Panc1 (cell line): ENCODE results near the gene ATOH8. TPM values are rescaled to one million over a fixed set of nuclear protein-coding genes. Genes with fewer than 3 reads are reported as not detected.

ENCODE experiments used
- ATAC-seq: fragments of 200-7000 bp; cut with Tn5 transposase; 2 replicates; pipeline ENCODE4 v1.9.1; 2020; ENCODE audit warnings: mild to moderate bottlenecking, moderate library complexity
- BruUV-seq: library from RNA; stranded (reverse); fragments of 400-500 nt; replicated peaks from 2 replicates; lab custom pipeline; 2021; lab: Mats Ljungman, UMichigan
- CTCF ChIA-PET: fragments of 300-600 bp; sonication (Branson Sonifier 250); formaldehyde crosslinking; loops from one replicate; lab custom pipeline; 2022; ENCODE audit warnings: antibody characterized with exemption; lab: Charles Lee
- POLR2A ChIA-PET: fragments of 300-600 bp; sonication (Branson Sonifier 250); formaldehyde crosslinking; loops from one replicate; lab custom pipeline; 2022; ENCODE audit warnings: antibody characterized with exemption; lab: Charles Lee
- DNase-seq: peaks from one replicate; pipeline ENCODE4 v3.0.0-alpha.2; 2010; ENCODE audit warnings: low read depth, low spot score
- H3K27ac ChIP-seq: 2 replicates; pipeline ENCODE4 v1.5.1; 2011; ENCODE audit warnings: mild to moderate bottlenecking, low read length, inconsistent platforms
- H3K27me3 ChIP-seq: fragments of 200-500 bp; sonication (Bioruptor generic); 2 replicates; pipeline ENCODE4 v1.6.0; 2014; ENCODE audit warnings: low read length, inconsistent platforms; ENCODE audit not compliant: control insufficient read depth, insufficient read depth
- H3K36me3 ChIP-seq: fragments of 200-500 bp; sonication (Bioruptor generic); 2 replicates; pipeline ENCODE4 v1.5.1; 2014; ENCODE audit warnings: inconsistent platforms, mild to moderate bottlenecking, low read length, moderate library complexity; ENCODE audit not compliant: control insufficient read depth, insufficient read depth
- H3K4me1 ChIP-seq: 2 replicates; pipeline ENCODE4 v1.5.1; 2011; ENCODE audit warnings: inconsistent platforms, mild to moderate bottlenecking, low read length, moderate library complexity; ENCODE audit not compliant: control insufficient read depth, insufficient read depth
- H3K4me3 ChIP-seq, 2 experiments: 2 replicates each; pipeline ENCODE4 v1.5.1; 2011 to 2012; ENCODE audit warnings: low read depth in 2 of 2, low read length in 2 of 2, mild to moderate bottlenecking in 2 of 2, inconsistent platforms in 1 of 2, moderate library complexity in 1 of 2
- H3K9me3 ChIP-seq: fragments of 200-500 bp; sonication (Bioruptor generic); 2 replicates; pipeline ENCODE4 v1.5.1; 2014; ENCODE audit warnings: low read depth, mild to moderate bottlenecking, inconsistent platforms, low read length, moderate library complexity; ENCODE audit not compliant: control insufficient read depth, insufficient read depth
- POLR2AphosphoS5 ChIP-seq: IDR thresholded peaks from 2 replicates; pipeline ENCODE4 v1.6.1; 2012; ENCODE audit warnings: mild to moderate bottlenecking, low read depth, low read length, moderate library complexity
- SIN3A ChIP-seq: IDR thresholded peaks from 2 replicates; pipeline ENCODE4 v1.6.1; 2012; ENCODE audit warnings: low read depth, mild to moderate bottlenecking, low read length, moderate library complexity, borderline replicate concordance; ENCODE audit not compliant: insufficient read depth
- TCF7L2 ChIP-seq: IDR thresholded peaks from 2 replicates; pipeline ENCODE4 v1.6.1; 2011; ENCODE audit warnings: mild to moderate bottlenecking, low read depth, low read length, inconsistent platforms
- in situ Hi-C: cut with HindIII; loops from 2 replicates; pipeline ENCODE4 v1.10.0; 2016; ENCODE audit warnings: low sequenced_read_pairs, low pct_unique_long_range_greater_than_20kb
- intact Hi-C: fragments of 100-400 bp; cut with micrococcal nuclease; formaldehyde crosslinking; loops from one replicate; pipeline ENCODE4 v1.10.0; 2022; ENCODE audit not compliant: unreplicated experiment
- total RNA-seq: library from RNA; stranded (reverse); gene quantifications from one replicate; pipeline ENCODE4 v1.2.1, GENCODE V29; 2021; ENCODE audit not compliant: unreplicated experiment
- TF ChIP-seq, protein P1 (sequence below), 2 experiments: IDR thresholded peaks; 2 replicates each; pipeline ENCODE4 v1.6.1; 2011 to 2012; ENCODE audit warnings: low read depth in 2 of 2, control low read depth in 1 of 2, low read length in 1 of 2, mild to moderate bottlenecking in 1 of 2, moderate library complexity in 1 of 2; ENCODE audit not compliant: insufficient read depth in 1 of 2
- TF ChIP-seq, protein P2 (sequence below): fragments of 450-650 bp; IDR thresholded peaks from 2 replicates; pipeline ENCODE4 v1.5.1; 2017; ENCODE audit warnings: mild to moderate bottlenecking

The ATOH8 gene
- total RNA-seq, 1 experiment from 2014 or later: 3.8 TPM

DNA sequence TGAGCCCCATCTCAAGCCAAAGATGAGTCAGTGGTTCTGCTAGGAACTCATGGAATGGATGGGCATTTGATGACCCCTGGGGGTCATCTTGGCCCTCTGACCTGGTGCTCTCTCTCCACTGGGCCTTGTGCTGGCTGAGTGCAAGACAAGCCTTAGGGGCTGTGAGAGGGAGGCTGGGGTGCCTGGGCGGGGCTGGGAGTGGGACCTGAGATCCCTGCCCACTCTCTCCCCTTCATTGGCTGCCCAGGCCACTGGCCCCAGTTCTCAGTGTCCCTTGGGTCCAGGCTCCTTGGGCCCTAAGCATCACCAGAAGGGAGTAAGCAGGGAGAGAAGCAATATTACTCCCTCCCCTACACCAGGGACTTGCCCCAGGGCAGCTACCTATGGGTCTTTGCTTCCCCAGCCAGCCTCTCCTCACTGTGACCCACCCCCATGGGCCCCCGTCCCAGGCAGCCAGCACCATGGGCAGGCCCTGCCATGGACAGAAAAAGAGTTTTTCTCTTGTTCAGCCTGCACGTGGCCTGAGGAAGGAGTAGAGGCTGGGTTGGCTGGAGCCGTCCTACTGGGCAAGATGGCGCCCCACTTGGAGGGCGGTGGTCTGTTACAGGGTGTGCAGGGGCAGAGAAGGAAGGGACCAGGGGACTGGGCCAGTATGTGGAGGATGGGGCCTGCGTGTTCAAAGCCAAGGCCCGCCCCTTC lies 33.6 kb downstream of the ATOH8 start:
- no peaks in the 10 kb centered on the region for H3K9me3 ChIP-seq
- ChIA-PET POLR2A (no interaction called here), CTCF (interaction anchor here (0.6 kb wide), 1 partner anchor 11 kb away, joined by 3 read pairs; no protein-coding TSS in a partner anchor)
- no peaks in the 10 kb centered on the region for H3K36me3 ChIP-seq
- ATAC-seq (no peak), DNase-seq (no peak)
- TF ChIP-seq, protein P1, sequence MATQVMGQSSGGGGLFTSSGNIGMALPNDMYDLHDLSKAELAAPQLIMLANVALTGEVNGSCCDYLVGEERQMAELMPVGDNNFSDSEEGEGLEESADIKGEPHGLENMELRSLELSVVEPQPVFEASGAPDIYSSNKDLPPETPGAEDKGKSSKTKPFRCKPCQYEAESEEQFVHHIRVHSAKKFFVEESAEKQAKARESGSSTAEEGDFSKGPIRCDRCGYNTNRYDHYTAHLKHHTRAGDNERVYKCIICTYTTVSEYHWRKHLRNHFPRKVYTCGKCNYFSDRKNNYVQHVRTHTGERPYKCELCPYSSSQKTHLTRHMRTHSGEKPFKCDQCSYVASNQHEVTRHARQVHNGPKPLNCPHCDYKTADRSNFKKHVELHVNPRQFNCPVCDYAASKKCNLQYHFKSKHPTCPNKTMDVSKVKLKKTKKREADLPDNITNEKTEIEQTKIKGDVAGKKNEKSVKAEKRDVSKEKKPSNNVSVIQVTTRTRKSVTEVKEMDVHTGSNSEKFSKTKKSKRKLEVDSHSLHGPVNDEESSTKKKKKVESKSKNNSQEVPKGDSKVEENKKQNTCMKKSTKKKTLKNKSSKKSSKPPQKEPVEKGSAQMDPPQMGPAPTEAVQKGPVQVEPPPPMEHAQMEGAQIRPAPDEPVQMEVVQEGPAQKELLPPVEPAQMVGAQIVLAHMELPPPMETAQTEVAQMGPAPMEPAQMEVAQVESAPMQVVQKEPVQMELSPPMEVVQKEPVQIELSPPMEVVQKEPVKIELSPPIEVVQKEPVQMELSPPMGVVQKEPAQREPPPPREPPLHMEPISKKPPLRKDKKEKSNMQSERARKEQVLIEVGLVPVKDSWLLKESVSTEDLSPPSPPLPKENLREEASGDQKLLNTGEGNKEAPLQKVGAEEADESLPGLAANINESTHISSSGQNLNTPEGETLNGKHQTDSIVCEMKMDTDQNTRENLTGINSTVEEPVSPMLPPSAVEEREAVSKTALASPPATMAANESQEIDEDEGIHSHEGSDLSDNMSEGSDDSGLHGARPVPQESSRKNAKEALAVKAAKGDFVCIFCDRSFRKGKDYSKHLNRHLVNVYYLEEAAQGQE (IDR thresholded peaks at IDR 0.05; ENCODE audit: insufficient read depth in 1 of 2, low read depth in 2 of 2, low read length in 1 of 2): no peak
- TF ChIP-seq TCF7L2 (no peak), POLR2AphosphoS5 (no peak), SIN3A (no peak)
- TF ChIP-seq, protein P2, sequence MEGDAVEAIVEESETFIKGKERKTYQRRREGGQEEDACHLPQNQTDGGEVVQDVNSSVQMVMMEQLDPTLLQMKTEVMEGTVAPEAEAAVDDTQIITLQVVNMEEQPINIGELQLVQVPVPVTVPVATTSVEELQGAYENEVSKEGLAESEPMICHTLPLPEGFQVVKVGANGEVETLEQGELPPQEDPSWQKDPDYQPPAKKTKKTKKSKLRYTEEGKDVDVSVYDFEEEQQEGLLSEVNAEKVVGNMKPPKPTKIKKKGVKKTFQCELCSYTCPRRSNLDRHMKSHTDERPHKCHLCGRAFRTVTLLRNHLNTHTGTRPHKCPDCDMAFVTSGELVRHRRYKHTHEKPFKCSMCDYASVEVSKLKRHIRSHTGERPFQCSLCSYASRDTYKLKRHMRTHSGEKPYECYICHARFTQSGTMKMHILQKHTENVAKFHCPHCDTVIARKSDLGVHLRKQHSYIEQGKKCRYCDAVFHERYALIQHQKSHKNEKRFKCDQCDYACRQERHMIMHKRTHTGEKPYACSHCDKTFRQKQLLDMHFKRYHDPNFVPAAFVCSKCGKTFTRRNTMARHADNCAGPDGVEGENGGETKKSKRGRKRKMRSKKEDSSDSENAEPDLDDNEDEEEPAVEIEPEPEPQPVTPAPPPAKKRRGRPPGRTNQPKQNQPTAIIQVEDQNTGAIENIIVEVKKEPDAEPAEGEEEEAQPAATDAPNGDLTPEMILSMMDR: no peak
- H3K4me1 ChIP-seq: peaks cover 10% of the 10 kb centered on the region
- no TSS peak for BruUV-seq
- H3K27me3 ChIP-seq: no peaks in the 10 kb centered on the region
- intact Hi-C loops: no loop called here
- in situ Hi-C loops: no loop called here
- H3K4me3 ChIP-seq: no peak overlapping the region
- H3K27ac ChIP-seq: no peak overlapping the region

DNA sequence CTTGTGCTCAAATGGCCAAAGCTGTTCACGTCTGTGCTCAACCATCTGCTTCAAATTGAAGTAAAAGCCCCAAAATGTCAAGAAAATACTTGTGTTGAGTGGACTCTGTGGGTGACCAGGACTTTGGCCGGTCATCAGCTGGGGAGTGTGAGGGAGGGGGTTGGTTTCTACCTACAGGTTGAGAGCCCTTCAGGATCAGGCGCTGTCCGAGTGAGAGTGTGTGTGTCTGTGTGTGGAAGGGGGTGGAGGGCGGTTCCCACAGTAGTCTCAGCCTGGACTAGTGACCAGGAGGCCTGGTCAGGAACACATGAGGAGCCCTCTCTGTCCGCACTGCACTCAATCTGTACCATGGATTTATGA lies 34.2 kb downstream of the ATOH8 start:
- ChIA-PET CTCF (interaction anchor here (0.6 kb wide), 1 partner anchor 108 kb away, joined by 7 read pairs; no protein-coding TSS in a partner anchor), POLR2A (no interaction called here)
- H3K36me3 ChIP-seq: no peaks in the 10 kb centered on the region
- no peak overlapping the region for H3K4me3 ChIP-seq
- no peak for DNase-seq
- BruUV-seq: no TSS peak
- TF ChIP-seq, protein P1 (IDR thresholded peaks at IDR 0.05; ENCODE audit: insufficient read depth in 1 of 2, low read depth in 2 of 2, low read length in 1 of 2): no peak
- TF ChIP-seq, protein P2: no peak
- no peak for TF ChIP-seq SIN3A
- no peak for TF ChIP-seq TCF7L2
- TF ChIP-seq POLR2AphosphoS5: no peak
- in situ Hi-C loops: no loop called here
- no peak for ATAC-seq
- no peak overlapping the region for H3K27ac ChIP-seq
- H3K27me3 ChIP-seq: no peaks in the 10 kb centered on the region
- intact Hi-C loops: no loop called here
- H3K4me1 ChIP-seq: peaks cover 15% of the 10 kb centered on the region
- H3K9me3 ChIP-seq: no peaks in the 10 kb centered on the region
